ENCODE data around the gene PDZD2. TPM values are rescaled to one million over a fixed set of nuclear protein-coding genes. Genes with fewer than 3 reads are reported as not detected.

The PDZD2 gene
- total RNA-seq, 1 experiment from 2014 or later: 23.0 TPM

GRCh38 chr5:31786090-31786631, 147.2 kb downstream of the PDZD2 start:
- no peak overlapping the region for H3K4me3 Mint-ChIP-seq (ENCODE audit: unreplicated experiment)
- BruUV-seq (replicated peaks): no TSS peak
- no peaks in the 10 kb centered on the region for H3K9me3 Mint-ChIP-seq (ENCODE audit: unreplicated experiment)
- no peaks in the 10 kb centered on the region for H3K36me3 Mint-ChIP-seq (ENCODE audit: insufficient read depth, unreplicated experiment)
- no peak for DNase-seq (ENCODE audit: unreplicated experiment)
- TF ChIP-seq CTCF (IDR thresholded peaks at IDR 0.05; ENCODE audit: unreplicated experiment): no peak
- H3K27ac Mint-ChIP-seq (ENCODE audit: low read depth, unreplicated experiment): no peak overlapping the region
- intact Hi-C loops (cut with micrococcal nuclease): no loop called here
- ChIA-PET CTCF (interaction anchor here (1.2 to 2.9 kb wide), 2 partner anchors 23 to 200 kb away, joined by 3 to 6 read pairs; no protein-coding TSS in a partner anchor), POLR2A (interaction anchor here (1.3 to 1.6 kb wide), 2 partner anchors 16 to 25 kb away, joined by 3 to 4 read pairs; no protein-coding TSS in a partner anchor)
- peaks cover 18% of the 10 kb centered on the region for H3K27me3 Mint-ChIP-seq (ENCODE audit: insufficient read depth, unreplicated experiment)
- H3K4me1 Mint-ChIP-seq (ENCODE audit: insufficient read depth, unreplicated experiment): peaks cover 8% of the 10 kb centered on the region

- Mint-ChIP-seq H3K27me3 (ENCODE audit: insufficient read depth, unreplicated experiment) (peaks cover 18% of the 10 kb centered on the region), H3K27ac (ENCODE audit: low read depth, unreplicated experiment) (no peak overlapping the region), H3K4me1 (ENCODE audit: insufficient read depth, unreplicated experiment) (no peaks in the 10 kb centered on the region), H3K36me3 (ENCODE audit: insufficient read depth, unreplicated experiment) (no peaks in the 10 kb centered on the region), H3K9me3 (ENCODE audit: unreplicated experiment) (no peaks in the 10 kb centered on the region), H3K4me3 (ENCODE audit: unreplicated experiment) (no peak overlapping the region)
- intact Hi-C loops (cut with micrococcal nuclease): no loop called here
- ChIA-PET CTCF (interaction anchor here (0.7 to 2.4 kb wide), 5 partner anchors 15 to 212 kb away, joined by 3 to 9 read pairs (median 3); no protein-coding TSS in a partner anchor), POLR2A (no interaction called here)
- DNase-seq (ENCODE audit: unreplicated experiment): no peak
- no TSS peak for BruUV-seq (replicated peaks)
- no peak for TF ChIP-seq CTCF (IDR thresholded peaks at IDR 0.05; ENCODE audit: unreplicated experiment)
Measured at GRCh38 chr5:31794009-31794408, 155.1 kb downstream of the PDZD2 start.

- no peak for DNase-seq (ENCODE audit: unreplicated experiment)
- Mint-ChIP-seq H3K36me3 (ENCODE audit: insufficient read depth, unreplicated experiment) (no peaks in the 10 kb centered on the region), H3K4me3 (ENCODE audit: unreplicated experiment) (no peak overlapping the region), H3K4me1 (ENCODE audit: insufficient read depth, unreplicated experiment) (no peaks in the 10 kb centered on the region), H3K9me3 (ENCODE audit: unreplicated experiment) (no peaks in the 10 kb centered on the region), H3K27me3 (ENCODE audit: insufficient read depth, unreplicated experiment) (peaks cover 52% of the 10 kb centered on the region), H3K27ac (ENCODE audit: low read depth, unreplicated experiment) (no peak overlapping the region)
- ChIA-PET POLR2A (no interaction called here), CTCF (interaction anchor here (3.5 kb wide), 1 partner anchor 11 kb away, joined by 12 read pairs; no protein-coding TSS in a partner anchor)
- BruUV-seq (replicated peaks): no TSS peak
- no peak for TF ChIP-seq CTCF (IDR thresholded peaks at IDR 0.05; ENCODE audit: unreplicated experiment)
- intact Hi-C loops (cut with micrococcal nuclease): no loop called here
Measured at GRCh38 chr5:31798168-31798567, 159.2 kb downstream of the PDZD2 start.

GRCh38 chr5:31800351-31800750, 161.4 kb downstream of the PDZD2 start:
- Mint-ChIP-seq H3K27me3 (ENCODE audit: insufficient read depth, unreplicated experiment) (peaks cover 73% of the 10 kb centered on the region), H3K36me3 (ENCODE audit: insufficient read depth, unreplicated experiment) (no peaks in the 10 kb centered on the region), H3K4me3 (ENCODE audit: unreplicated experiment) (no peak overlapping the region), H3K4me1 (ENCODE audit: insufficient read depth, unreplicated experiment) (no peaks in the 10 kb centered on the region), H3K9me3 (ENCODE audit: unreplicated experiment) (no peaks in the 10 kb centered on the region), H3K27ac (ENCODE audit: low read depth, unreplicated experiment) (no peak overlapping the region)
- POLR2A ChIA-PET: no interaction called here
- intact Hi-C loops (cut with micrococcal nuclease): loop anchor here (10.0 kb wide), 1 partner anchor 136 kb away; no protein-coding TSS in a partner anchor
- BruUV-seq (replicated peaks): no TSS peak
- CTCF ChIA-PET: interaction anchor here (2.1 to 3.5 kb wide), 2 partner anchors 9 to 162 kb away, joined by 8 to 12 read pairs; partner anchors contain the start of gene PDZD2
- no peak for TF ChIP-seq CTCF (IDR thresholded peaks at IDR 0.05; ENCODE audit: unreplicated experiment)
- DNase-seq (ENCODE audit: unreplicated experiment): no peak
